Smooth muscle cell (in vitro differentiated cells): ENCODE results near the gene KCTD13. TPM values are rescaled to one million over a fixed set of nuclear protein-coding genes. Genes with fewer than 3 reads are reported as not detected.

Experiments used
- DNase-seq: peaks from one replicate; lab custom pipeline; 2025; ENCODE audit not compliant: unreplicated experiment; lab: John Stamatoyannopoulos, UW
- H2AFZ ChIP-seq: fragments of 200-600 bp; sonication (generic); 2 replicates; pipeline ENCODE4 v1.6.0; 2016; ENCODE audit warnings: antibody characterized with exemption, low read depth, mild to moderate bottlenecking
- H3F3A ChIP-seq: fragments of 200-600 bp; sonication (generic); 2 replicates; pipeline ENCODE4 v1.6.0; 2017; ENCODE audit warnings: antibody characterized with exemption, low read depth
- H3K27ac ChIP-seq: fragments of 200-600 bp; sonication (generic); 2 replicates; pipeline ENCODE4 v1.5.1; 2016; ENCODE audit warnings: low read depth, mild to moderate bottlenecking
- H3K27me3 ChIP-seq: fragments of 200-600 bp; sonication (generic); 2 replicates; pipeline ENCODE4 v1.6.1; 2016; ENCODE audit warnings: low read depth, mild to moderate bottlenecking
- H3K36me3 ChIP-seq: fragments of 200-600 bp; sonication (generic); 2 replicates; pipeline ENCODE4 v1.5.1; 2016; ENCODE audit warnings: low read depth
- H3K4me1 ChIP-seq: fragments of 200-600 bp; sonication (generic); 2 replicates; pipeline ENCODE4 v1.5.1; 2016; ENCODE audit warnings: low read depth
- H3K4me2 ChIP-seq: fragments of 200-600 bp; sonication (generic); 2 replicates; pipeline ENCODE4 v1.6.0; 2016; ENCODE audit warnings: mild to moderate bottlenecking
- H3K4me3 ChIP-seq: fragments of 200-600 bp; sonication (generic); 2 replicates; pipeline ENCODE4 v1.5.1; 2016; ENCODE audit warnings: mild to moderate bottlenecking
- H3K79me2 ChIP-seq: fragments of 200-600 bp; sonication (generic); 2 replicates; pipeline ENCODE4 v1.6.0; 2016; ENCODE audit warnings: low read depth, mild to moderate bottlenecking
- H3K9ac ChIP-seq: fragments of 200-600 bp; sonication (generic); 2 replicates; pipeline ENCODE4 v1.6.0; 2016; ENCODE audit warnings: low read depth
- H3K9me3 ChIP-seq: fragments of 200-600 bp; sonication (generic); replicated peaks from 2 replicates; pipeline ENCODE4 v1.5.1; 2016; ENCODE audit warnings: low read depth
- H4K20me1 ChIP-seq: fragments of 200-600 bp; sonication (generic); 2 replicates; pipeline ENCODE4 v1.6.0; 2016; ENCODE audit warnings: low read depth
- WGBS: methylation state at CpG from one replicate; pipeline ENCODE4 v1.1.7; 2016; ENCODE audit warnings: low lambda C conversion rate; 5-methylcytosine and 5-hydroxymethylcytosine counted together
- polyA plus RNA-seq: library from polyadenylated mRNA; unstranded; fragments of >200 nt; fragmentation: Nextera tagmentation; extraction: Ambion mirVana; gene quantifications from 2 replicates; pipeline ENCODE4 v1.2.1, GENCODE V29; 2016
- total RNA-seq: library from RNA; depleted of rRNA; stranded (reverse); fragments of >200 nt; gene quantifications from 2 replicates; pipeline ENCODE4 v1.2.3, GENCODE V29; 2014
- TF ChIP-seq, protein P1 (sequence below): fragments of 200-600 bp; sonication (generic); IDR thresholded peaks from 2 replicates; pipeline ENCODE4 v1.5.1; 2017; ENCODE audit warnings: borderline replicate concordance, mild to moderate bottlenecking, antibody characterized with exemption; ENCODE audit not compliant: insufficient read depth, poor library complexity, severe bottlenecking

Gene KCTD13
- total and polyA plus RNA-seq, 2 experiments from 2014 or later, result 16.3 to 23.6 TPM

DNA sequence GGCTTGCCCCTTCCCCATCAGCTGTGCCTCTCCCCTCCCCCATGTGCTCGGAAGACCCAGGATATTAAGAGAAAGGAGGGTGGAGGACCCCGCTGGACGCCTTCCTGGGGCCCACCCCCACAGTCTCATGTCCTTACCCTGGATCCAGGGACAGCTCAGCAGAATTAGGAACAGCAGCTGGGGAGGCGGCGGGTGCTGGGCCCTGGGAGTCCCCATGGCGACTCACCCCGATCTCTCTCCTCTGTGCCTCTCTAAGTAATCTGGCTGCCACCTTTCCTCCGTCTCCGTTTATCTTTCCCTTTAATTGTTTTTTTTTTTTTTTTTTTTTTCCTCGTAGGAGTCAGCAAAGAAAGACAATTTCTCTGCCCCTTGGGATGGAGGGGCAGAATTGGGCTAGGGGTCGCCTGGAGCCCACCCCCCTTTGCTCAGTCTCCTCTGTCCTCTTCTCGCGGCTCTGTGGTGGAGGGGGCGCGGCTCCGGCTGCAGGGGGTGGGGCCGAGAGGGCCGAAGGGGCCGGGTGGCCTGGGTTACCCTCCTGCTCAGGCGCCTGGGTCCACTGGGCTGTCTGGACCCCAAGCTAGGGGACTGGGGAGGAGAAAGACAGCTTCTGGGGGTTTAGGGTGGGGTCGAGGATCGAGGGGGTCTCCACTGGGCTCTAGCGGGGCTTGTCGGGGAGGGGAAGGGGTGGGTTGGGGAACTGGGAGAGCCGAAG, 27.1 kb downstream of the KCTD13 start:
- H3K4me3 ChIP-seq, result peak overlapping the region; percentile 85
- TF ChIP-seq, protein P1, sequence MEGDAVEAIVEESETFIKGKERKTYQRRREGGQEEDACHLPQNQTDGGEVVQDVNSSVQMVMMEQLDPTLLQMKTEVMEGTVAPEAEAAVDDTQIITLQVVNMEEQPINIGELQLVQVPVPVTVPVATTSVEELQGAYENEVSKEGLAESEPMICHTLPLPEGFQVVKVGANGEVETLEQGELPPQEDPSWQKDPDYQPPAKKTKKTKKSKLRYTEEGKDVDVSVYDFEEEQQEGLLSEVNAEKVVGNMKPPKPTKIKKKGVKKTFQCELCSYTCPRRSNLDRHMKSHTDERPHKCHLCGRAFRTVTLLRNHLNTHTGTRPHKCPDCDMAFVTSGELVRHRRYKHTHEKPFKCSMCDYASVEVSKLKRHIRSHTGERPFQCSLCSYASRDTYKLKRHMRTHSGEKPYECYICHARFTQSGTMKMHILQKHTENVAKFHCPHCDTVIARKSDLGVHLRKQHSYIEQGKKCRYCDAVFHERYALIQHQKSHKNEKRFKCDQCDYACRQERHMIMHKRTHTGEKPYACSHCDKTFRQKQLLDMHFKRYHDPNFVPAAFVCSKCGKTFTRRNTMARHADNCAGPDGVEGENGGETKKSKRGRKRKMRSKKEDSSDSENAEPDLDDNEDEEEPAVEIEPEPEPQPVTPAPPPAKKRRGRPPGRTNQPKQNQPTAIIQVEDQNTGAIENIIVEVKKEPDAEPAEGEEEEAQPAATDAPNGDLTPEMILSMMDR, result no peak
- DNase-seq, result peak; percentile 85
- H3F3A ChIP-seq, result no peaks in the 10 kb centered on the region
- no peak overlapping the region for H2AFZ ChIP-seq
- peaks cover 3% of the 10 kb centered on the region for H4K20me1 ChIP-seq
- no peaks in the 10 kb centered on the region for H3K9me3 ChIP-seq
- peak overlapping the region; percentile 99 for H3K4me2 ChIP-seq
- peaks cover 21% of the 10 kb centered on the region for H3K79me2 ChIP-seq
- peak overlapping the region; percentile 68 for H3K9ac ChIP-seq
- WGBS, result 2% methylated on average over 21 of the region's 25 CpGs
- no peaks in the 10 kb centered on the region for H3K27me3 ChIP-seq
- peak overlapping the region; percentile 75 for H3K27ac ChIP-seq
- H3K4me1 ChIP-seq, result no peaks in the 10 kb centered on the region
- H3K36me3 ChIP-seq, result no peaks in the 10 kb centered on the region

DNA sequence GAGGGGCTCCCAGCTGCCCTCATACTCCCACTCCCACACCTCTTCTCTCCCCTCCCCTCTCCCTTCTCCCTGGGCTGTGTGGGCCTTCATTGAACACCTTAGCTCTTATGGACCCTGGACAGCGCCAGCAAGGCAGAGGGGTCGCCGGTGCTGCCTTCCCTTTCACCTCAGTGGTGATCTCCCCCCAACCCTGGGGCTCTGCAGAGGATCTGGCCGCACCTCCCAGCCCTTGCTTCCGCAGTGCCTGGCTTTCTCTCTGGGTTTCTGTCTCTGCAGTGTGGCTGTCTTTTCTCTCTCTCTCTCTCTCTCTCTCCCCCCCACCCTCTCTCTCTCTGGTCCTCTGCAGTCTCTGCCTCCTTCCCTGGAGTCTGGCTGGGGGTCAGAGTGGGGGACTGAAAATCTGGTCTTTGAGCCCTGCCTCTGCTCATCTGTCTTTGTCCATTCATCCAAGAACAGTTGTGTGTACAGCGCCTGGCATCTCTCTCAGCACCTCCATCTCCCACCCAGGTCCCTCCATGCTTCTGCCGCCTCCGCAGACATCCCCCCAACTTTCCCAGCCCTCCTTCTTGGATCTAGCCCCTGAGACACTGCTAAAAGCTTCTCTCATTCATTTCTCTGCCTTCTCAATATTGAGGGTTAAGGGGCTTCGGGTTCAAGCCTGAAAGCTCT, 27.8 kb downstream of the KCTD13 start:
- DNase-seq, result no peak
- no peaks in the 10 kb centered on the region for H3K9me3 ChIP-seq
- H3K36me3 ChIP-seq, result no peaks in the 10 kb centered on the region
- TF ChIP-seq, protein P1, result no peak
- H4K20me1 ChIP-seq, result peaks cover 3% of the 10 kb centered on the region
- H3K4me3 ChIP-seq, result peak overlapping the region; percentile 85
- no peak overlapping the region for H3K27ac ChIP-seq
- H3K4me2 ChIP-seq, result peak overlapping the region; percentile 99
- H2AFZ ChIP-seq, result no peak overlapping the region
- peak overlapping the region; percentile 68 for H3K9ac ChIP-seq
- peaks cover 16% of the 10 kb centered on the region for H3K79me2 ChIP-seq
- 25% methylated on average over 9 of the region's 9 CpGs for WGBS
- H3F3A ChIP-seq, result no peaks in the 10 kb centered on the region
- H3K27me3 ChIP-seq, result no peaks in the 10 kb centered on the region
- H3K4me1 ChIP-seq, result no peaks in the 10 kb centered on the region

DNA sequence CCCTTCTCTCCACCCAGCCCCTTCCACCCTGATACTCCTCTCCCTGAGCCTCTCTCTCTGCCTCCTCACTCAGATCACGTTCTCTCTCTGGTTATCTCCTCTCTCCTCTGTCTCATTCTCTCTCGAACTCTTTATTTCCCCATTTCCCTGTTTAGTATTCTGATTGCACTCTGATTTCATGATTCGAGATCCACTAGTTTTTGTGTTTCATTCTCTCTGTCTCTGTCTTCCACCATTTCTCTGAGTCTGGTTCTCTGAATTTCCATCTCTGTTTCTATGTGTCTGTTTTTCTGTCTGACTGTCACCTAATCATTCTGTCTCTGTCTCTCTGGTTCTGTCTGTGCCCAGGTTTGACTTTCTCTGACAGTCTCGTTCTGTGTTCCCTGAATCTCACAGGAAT, 28.7 kb downstream of the KCTD13 start:
- Histone ChIP-seq H3K4me2 (no peak overlapping the region), H3K4me1 (no peaks in the 10 kb centered on the region), H2AFZ (no peak overlapping the region), H3F3A (no peaks in the 10 kb centered on the region), H4K20me1 (peaks cover 3% of the 10 kb centered on the region), H3K36me3 (no peaks in the 10 kb centered on the region), H3K27me3 (no peaks in the 10 kb centered on the region), H3K9ac (no peak overlapping the region), H3K4me3 (no peak overlapping the region), H3K79me2 (peaks cover 8% of the 10 kb centered on the region), H3K27ac (no peak overlapping the region), H3K9me3 (no peaks in the 10 kb centered on the region)
- DNase-seq, result no peak
- TF ChIP-seq, protein P1, result no peak
- WGBS, result 76% methylated on average over 4 of the region's 4 CpGs
